ENCODE measurements around the gene L3MBTL4. TPM values are rescaled to one million over a fixed set of nuclear protein-coding genes. Genes with fewer than 3 reads are reported as not detected.

The L3MBTL4 gene
- total RNA-seq, 1 donor from 2014 or later, result 0.34 TPM

DNA sequence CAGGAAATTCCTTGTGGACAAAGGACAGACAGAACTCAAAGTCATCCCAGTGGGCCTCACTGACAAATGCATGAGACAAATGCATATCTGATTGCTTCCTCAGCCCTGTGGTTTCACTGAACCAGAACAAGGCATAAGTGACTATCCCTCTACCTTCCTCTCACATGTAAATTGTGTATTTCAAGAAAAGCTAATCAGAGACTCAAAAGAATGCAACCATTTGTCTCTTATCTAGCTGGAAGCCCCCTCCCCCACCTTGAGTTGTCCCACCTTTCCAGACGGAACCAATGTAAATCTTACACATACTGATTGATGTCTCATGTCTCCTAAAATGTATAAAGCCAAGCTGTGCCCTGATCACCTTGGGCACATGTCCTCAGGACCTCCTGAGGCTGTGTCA lies 417.4 kb downstream of the L3MBTL4 start:
- no peaks in the 10 kb centered on the region for H3K36me3 ChIP-seq
- H2AFZ ChIP-seq (replicated peaks), result no peak overlapping the region
- H3K27ac ChIP-seq, result no peak overlapping the region
- H3K27me3 Mint-ChIP-seq (ENCODE audit: insufficient read depth, low read depth), result peaks cover 2% of the 10 kb centered on the region
- H3K27me3 ChIP-seq, result no peaks in the 10 kb centered on the region
- no peak overlapping the region for H3K4me2 ChIP-seq
- no peak overlapping the region for H3K27ac Mint-ChIP-seq
- H3K4me1 Mint-ChIP-seq, result peaks cover 23% of the 10 kb centered on the region
- no peak overlapping the region for H3K9ac ChIP-seq
- H4K20me1 ChIP-seq (ENCODE audit: low read depth), result no peaks in the 10 kb centered on the region
- H3K4me3 ChIP-seq, result no peak overlapping the region
- no peaks in the 10 kb centered on the region for H3K9me3 ChIP-seq (ENCODE audit: low read depth)
- no peaks in the 10 kb centered on the region for H3K79me2 ChIP-seq (ENCODE audit: low read depth)
- H3F3A ChIP-seq (ENCODE audit: low read depth), result no peaks in the 10 kb centered on the region
- peaks cover 18% of the 10 kb centered on the region for H3K4me1 ChIP-seq
- no peak overlapping the region for H3K4me3 Mint-ChIP-seq
- TF ChIP-seq, protein P1, sequence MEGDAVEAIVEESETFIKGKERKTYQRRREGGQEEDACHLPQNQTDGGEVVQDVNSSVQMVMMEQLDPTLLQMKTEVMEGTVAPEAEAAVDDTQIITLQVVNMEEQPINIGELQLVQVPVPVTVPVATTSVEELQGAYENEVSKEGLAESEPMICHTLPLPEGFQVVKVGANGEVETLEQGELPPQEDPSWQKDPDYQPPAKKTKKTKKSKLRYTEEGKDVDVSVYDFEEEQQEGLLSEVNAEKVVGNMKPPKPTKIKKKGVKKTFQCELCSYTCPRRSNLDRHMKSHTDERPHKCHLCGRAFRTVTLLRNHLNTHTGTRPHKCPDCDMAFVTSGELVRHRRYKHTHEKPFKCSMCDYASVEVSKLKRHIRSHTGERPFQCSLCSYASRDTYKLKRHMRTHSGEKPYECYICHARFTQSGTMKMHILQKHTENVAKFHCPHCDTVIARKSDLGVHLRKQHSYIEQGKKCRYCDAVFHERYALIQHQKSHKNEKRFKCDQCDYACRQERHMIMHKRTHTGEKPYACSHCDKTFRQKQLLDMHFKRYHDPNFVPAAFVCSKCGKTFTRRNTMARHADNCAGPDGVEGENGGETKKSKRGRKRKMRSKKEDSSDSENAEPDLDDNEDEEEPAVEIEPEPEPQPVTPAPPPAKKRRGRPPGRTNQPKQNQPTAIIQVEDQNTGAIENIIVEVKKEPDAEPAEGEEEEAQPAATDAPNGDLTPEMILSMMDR (IDR thresholded peaks at IDR 0.05), result no peak
- no peak for TF ChIP-seq EZH2 (IDR thresholded peaks at IDR 0.05)
- no peak for TF ChIP-seq EZH2phosphoT487 (IDR thresholded peaks at IDR 0.05)
- DNase-seq (ENCODE audit: low spot score), result no peak
- no peaks in the 10 kb centered on the region for H3K36me3 Mint-ChIP-seq
- H3K9me3 Mint-ChIP-seq, result peaks cover 9% of the 10 kb centered on the region

DNA sequence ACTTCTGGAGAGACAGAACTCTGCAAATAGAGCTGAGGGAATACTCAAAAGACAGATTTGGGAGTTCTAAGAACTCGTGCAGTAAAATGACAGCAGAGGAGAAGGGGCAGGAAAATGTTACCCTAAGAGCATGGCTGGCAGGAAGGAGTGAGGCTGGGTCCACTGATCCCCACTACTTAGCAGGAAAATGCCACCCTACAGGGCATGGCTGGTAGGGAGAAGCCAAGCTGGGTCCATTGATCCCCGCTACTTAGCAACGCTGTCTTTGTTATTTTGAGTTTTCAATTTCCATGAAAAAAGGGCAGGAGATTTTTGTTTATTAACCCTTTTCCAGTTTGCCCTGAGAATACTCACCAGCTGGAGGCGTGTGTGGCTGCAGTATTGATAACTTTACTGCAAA lies 419.1 kb downstream of the L3MBTL4 start:
- H3K79me2 ChIP-seq (ENCODE audit: low read depth), result no peaks in the 10 kb centered on the region
- no peaks in the 10 kb centered on the region for H3F3A ChIP-seq (ENCODE audit: low read depth)
- no peak overlapping the region for H3K9ac ChIP-seq
- no peak overlapping the region for H3K4me2 ChIP-seq
- peaks cover 18% of the 10 kb centered on the region for H3K4me1 ChIP-seq
- H3K36me3 Mint-ChIP-seq, result no peaks in the 10 kb centered on the region
- H3K27me3 Mint-ChIP-seq (ENCODE audit: insufficient read depth, low read depth), result peaks cover 6% of the 10 kb centered on the region
- H3K4me3 ChIP-seq, result no peak overlapping the region
- H3K4me1 Mint-ChIP-seq, result peaks cover 23% of the 10 kb centered on the region
- no peak overlapping the region for H3K27ac Mint-ChIP-seq
- H3K9me3 Mint-ChIP-seq, result peaks cover 9% of the 10 kb centered on the region
- no peak for TF ChIP-seq EZH2phosphoT487 (IDR thresholded peaks at IDR 0.05)
- TF ChIP-seq, protein P1 (IDR thresholded peaks at IDR 0.05), result no peak
- TF ChIP-seq EZH2 (IDR thresholded peaks at IDR 0.05), result no peak
- no peaks in the 10 kb centered on the region for H3K36me3 ChIP-seq
- H4K20me1 ChIP-seq (ENCODE audit: low read depth), result no peaks in the 10 kb centered on the region
- H3K27me3 ChIP-seq, result no peaks in the 10 kb centered on the region
- peak overlapping the region; percentile 11 for H2AFZ ChIP-seq (replicated peaks)
- no peak overlapping the region for H3K27ac ChIP-seq
- no peaks in the 10 kb centered on the region for H3K9me3 ChIP-seq (ENCODE audit: low read depth)
- no peak overlapping the region for H3K4me3 Mint-ChIP-seq
- DNase-seq (ENCODE audit: low spot score), result no peak

DNA sequence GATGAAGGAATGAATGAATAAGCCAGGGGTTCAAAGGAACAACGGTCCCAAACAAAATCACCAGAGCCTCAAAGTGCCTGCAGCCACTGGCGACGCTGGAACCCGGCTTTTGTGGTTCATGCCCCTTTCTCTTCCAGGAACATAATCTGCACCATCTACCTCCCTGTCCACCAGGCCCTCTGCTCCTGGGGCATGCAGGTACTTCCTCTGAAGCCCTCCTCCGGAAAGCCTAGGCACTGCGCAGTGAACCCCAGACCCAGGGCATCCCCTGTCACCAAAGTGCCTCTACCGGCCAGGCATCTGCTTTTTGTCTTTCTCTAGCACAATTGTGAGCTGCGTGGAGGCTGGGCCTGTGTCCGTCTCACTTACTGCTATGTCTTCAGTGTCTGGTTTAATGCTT lies 420.8 kb downstream of the L3MBTL4 start:
- Mint-ChIP-seq H3K27me3 (ENCODE audit: insufficient read depth, low read depth) (peaks cover 6% of the 10 kb centered on the region), H3K27ac (no peak overlapping the region), H3K4me1 (peaks cover 23% of the 10 kb centered on the region), H3K9me3 (peaks cover 3% of the 10 kb centered on the region), H3K4me3 (no peak overlapping the region), H3K36me3 (no peaks in the 10 kb centered on the region)
- H3F3A ChIP-seq (ENCODE audit: low read depth), result no peaks in the 10 kb centered on the region
- H3K4me2 ChIP-seq, result no peak overlapping the region
- no peaks in the 10 kb centered on the region for H3K9me3 ChIP-seq (ENCODE audit: low read depth)
- no peak overlapping the region for H3K9ac ChIP-seq
- no peaks in the 10 kb centered on the region for H3K27me3 ChIP-seq
- H3K4me1 ChIP-seq, result peaks cover 18% of the 10 kb centered on the region
- no peak overlapping the region for H3K4me3 ChIP-seq
- H2AFZ ChIP-seq (replicated peaks), result no peak overlapping the region
- H3K27ac ChIP-seq, result no peak overlapping the region
- TF ChIP-seq EZH2 (IDR thresholded peaks at IDR 0.05), result no peak
- TF ChIP-seq EZH2phosphoT487 (IDR thresholded peaks at IDR 0.05), result no peak
- TF ChIP-seq, protein P1 (IDR thresholded peaks at IDR 0.05), result no peak
- H3K79me2 ChIP-seq (ENCODE audit: low read depth), result no peaks in the 10 kb centered on the region
- no peak for DNase-seq (ENCODE audit: low spot score)
- H4K20me1 ChIP-seq (ENCODE audit: low read depth), result no peaks in the 10 kb centered on the region
- H3K36me3 ChIP-seq, result no peaks in the 10 kb centered on the region

Measured in neural progenitor cell (in vitro differentiated cells).